Testis (tissue), 3 donors: ENCODE measurements around the gene TSC22D2. TPM values are rescaled to one million over a fixed set of nuclear protein-coding genes. Genes with fewer than 3 reads are reported as not detected.

ENCODE experiments used
- DNase-seq: peaks from one replicate; pipeline ENCODE4 v3.0.0-alpha.2; 2019
- H3K27ac ChIP-seq, 2 donors: fragments of 200-600 bp; sonication (generic); one replicate each; pipeline ENCODE4 v1.5.1; 2019
- H3K27me3 ChIP-seq: fragments of 200-600 bp; sonication (generic); one replicate; pipeline ENCODE4 v1.5.1; 2019
- H3K36me3 ChIP-seq: fragments of 200-600 bp; sonication (generic); one replicate; pipeline ENCODE4 v1.5.1; 2017; ENCODE audit warnings: low read depth; ENCODE audit errors: missing control alignments
- H3K4me1 ChIP-seq: fragments of 200-600 bp; sonication (generic); one replicate; pipeline ENCODE4 v1.5.1; 2019
- H3K4me3 ChIP-seq, 2 donors: fragments of 200-600 bp; sonication (generic); one replicate each; pipeline ENCODE4 v1.5.1; 2017 to 2019
- H3K9me3 ChIP-seq: fragments of 200-600 bp; sonication (generic); one replicate; pipeline ENCODE4 v1.5.1; 2017
- POLR2A ChIP-seq: fragments of 450-650 bp; IDR thresholded peaks from one replicate; pipeline ENCODE4 v1.6.1; 2017; ENCODE audit warnings: antibody characterized with exemption, mild to moderate bottlenecking, moderate library complexity
- WGBS, 2 donors: methylation state at CpG; one replicate each; pipeline ENCODE4 v1.1.5; 2018; 5-methylcytosine and 5-hydroxymethylcytosine counted together
- intact Hi-C: fragments of 100-400 bp; cut with DNase I; formaldehyde crosslinking; loops from one replicate; pipeline ENCODE4 v1.15.1; 2023; ENCODE audit warnings: low total_unique reads
- polyA plus RNA-seq: library from polyadenylated mRNA; stranded (reverse); fragments of 350-450 nt; fragmentation: Illumina TruSeq; extraction: RNeasy Lipid Tissue Mini Kit (QIAGEN cat#74804); gene quantifications from one replicate; pipeline ENCODE4 v1.2.3, GENCODE V29; 2014; ENCODE audit warnings: low read depth, low replicate concordance; ENCODE audit not compliant: insufficient read depth
- total RNA-seq, 2 donors: library from RNA; depleted of rRNA; stranded (reverse); fragments of >200 nt; gene quantifications; one replicate each; pipeline ENCODE4 v1.2.3, GENCODE V29; 2016
- TF ChIP-seq, protein P1 (sequence below), 3 experiments: fragments of 450-650 bp in 2 of 3; fragments of 200-600 bp in 1 of 3; sonication (generic) in 1 of 3; IDR thresholded peaks; one replicate each; pipeline ENCODE4 v1.5.1; 2016 to 2019; ENCODE audit warnings: antibody characterized with exemption in 3 of 3, mild to moderate bottlenecking in 2 of 3, moderate library complexity in 1 of 3

TSC22D2 gene
- total and polyA plus RNA-seq, 3 donors from 2014 or later: 37.7 to 47.0 (median 43.7) TPM

DNA sequence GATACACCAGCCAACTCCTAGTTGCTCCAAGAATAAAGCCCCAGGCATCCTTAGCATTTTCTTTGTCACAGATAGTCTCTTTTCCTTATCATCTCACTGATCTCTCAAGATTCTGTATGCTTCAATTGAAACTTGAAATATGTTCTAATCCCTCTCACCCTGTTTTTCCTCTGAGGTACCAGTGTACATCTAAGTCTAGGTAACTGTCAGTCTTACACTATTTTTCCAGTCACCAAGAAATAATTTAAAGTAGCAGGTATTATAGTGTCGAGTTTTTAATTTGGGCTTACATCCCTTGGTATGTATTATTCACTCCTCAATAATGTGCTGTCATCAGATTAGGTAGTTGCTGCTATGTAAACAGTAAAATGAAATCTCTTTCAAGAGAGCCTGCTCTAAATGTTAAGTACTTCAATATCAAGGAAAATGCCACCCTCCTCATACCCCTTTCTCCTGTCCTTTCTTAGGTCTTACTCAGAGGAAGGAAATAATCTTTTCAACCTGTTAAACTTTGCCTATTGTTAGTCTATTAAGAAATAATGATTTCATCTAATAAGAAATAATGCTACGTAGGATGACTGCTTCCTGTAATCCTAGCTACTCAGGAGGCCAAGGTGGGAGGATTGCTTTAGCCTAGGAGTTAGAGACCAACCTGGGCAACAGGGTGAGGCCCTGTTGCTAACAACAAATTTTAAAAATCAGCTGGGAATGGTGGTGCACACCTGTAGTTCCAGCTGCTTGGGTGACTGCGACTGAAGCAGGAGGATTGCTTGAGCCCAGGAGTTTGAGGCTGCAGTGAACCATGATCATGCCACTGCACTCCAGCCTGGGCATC is 39.8 kb downstream of the TSC22D2 start:
- TF ChIP-seq, protein P1, sequence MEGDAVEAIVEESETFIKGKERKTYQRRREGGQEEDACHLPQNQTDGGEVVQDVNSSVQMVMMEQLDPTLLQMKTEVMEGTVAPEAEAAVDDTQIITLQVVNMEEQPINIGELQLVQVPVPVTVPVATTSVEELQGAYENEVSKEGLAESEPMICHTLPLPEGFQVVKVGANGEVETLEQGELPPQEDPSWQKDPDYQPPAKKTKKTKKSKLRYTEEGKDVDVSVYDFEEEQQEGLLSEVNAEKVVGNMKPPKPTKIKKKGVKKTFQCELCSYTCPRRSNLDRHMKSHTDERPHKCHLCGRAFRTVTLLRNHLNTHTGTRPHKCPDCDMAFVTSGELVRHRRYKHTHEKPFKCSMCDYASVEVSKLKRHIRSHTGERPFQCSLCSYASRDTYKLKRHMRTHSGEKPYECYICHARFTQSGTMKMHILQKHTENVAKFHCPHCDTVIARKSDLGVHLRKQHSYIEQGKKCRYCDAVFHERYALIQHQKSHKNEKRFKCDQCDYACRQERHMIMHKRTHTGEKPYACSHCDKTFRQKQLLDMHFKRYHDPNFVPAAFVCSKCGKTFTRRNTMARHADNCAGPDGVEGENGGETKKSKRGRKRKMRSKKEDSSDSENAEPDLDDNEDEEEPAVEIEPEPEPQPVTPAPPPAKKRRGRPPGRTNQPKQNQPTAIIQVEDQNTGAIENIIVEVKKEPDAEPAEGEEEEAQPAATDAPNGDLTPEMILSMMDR (IDR thresholded peaks at IDR 0.05): no peak
- TF ChIP-seq POLR2A: no peak

DNA sequence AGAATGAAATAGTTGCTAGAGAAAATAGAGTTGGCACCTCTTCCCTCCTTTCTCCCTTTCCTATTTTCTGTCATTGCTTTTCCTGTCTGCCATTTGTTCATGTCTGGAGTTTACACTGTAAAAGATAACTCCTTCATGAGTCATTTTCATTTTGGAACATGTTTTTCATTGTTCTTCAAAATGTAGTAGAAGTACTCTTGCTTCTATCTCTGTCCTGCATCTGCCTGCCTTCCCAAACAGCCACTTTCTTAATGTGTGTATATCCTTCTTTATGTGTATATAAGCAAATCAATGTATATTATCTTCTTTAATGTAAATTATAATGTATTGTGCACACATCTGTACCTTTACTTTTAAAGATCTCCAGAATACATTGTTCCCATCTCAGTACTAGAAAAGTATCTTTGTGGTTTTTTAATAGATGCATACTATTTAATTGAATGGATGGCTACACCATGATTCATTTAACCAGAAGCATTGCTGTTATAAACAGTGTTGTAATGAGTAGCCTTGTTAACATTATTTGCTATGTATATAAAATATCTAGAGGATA is 41.1 kb downstream of the TSC22D2 start:
- no peak for DNase-seq
- Histone ChIP-seq H3K36me3 (no peaks in the 10 kb centered on the region), H3K27ac (no peak overlapping the region), H3K4me3 (no peak overlapping the region), H3K4me1 (no peaks in the 10 kb centered on the region), H3K27me3 (no peaks in the 10 kb centered on the region), H3K9me3 (no peaks in the 10 kb centered on the region)
- TF ChIP-seq, protein P1 (IDR thresholded peaks at IDR 0.05): no peak
- no peak for TF ChIP-seq POLR2A
- intact Hi-C loops: no loop called here

More for the DNA sequence above, 39.8 kb downstream of the TSC22D2 start:
- 88 to 89% methylated on average over 3 of the region's 3 CpGs for WGBS, 2 donors
- Histone ChIP-seq H3K4me3 (no peak overlapping the region), H3K9me3 (no peaks in the 10 kb centered on the region), H3K4me1 (no peaks in the 10 kb centered on the region), H3K36me3 (no peaks in the 10 kb centered on the region), H3K27ac (no peak overlapping the region), H3K27me3 (no peaks in the 10 kb centered on the region)
- no peak for DNase-seq
- intact Hi-C loops: no loop called here

DNA sequence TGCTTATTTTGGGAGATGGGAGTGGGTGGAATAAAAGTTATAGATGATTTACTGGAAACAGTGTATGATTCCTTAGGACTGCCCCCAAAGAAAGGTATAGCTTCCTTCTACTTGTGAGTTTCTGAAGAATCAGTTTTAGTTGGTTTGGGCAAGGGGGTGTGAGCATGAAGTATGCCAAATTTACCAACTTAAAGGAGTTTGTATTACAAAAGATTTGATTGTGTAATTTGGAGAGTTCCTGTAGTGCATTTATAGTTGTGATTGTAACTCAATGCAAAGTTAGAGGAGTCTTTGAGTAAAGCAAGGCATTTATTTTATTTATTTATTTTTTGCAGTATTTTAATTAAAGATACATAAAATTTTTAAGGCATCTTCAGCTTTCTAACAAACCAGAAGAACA is 42.8 kb downstream of the TSC22D2 start:
- H3K27ac ChIP-seq: no peak overlapping the region
- H3K9me3 ChIP-seq: no peaks in the 10 kb centered on the region
- H3K4me3 ChIP-seq: no peak overlapping the region
- H3K27me3 ChIP-seq: no peaks in the 10 kb centered on the region
- no peak for TF ChIP-seq POLR2A
- TF ChIP-seq, protein P1 (IDR thresholded peaks at IDR 0.05): no peak
- no peaks in the 10 kb centered on the region for H3K36me3 ChIP-seq
- H3K4me1 ChIP-seq: no peaks in the 10 kb centered on the region
- DNase-seq: no peak
- intact Hi-C loops: no loop called here

- Histone ChIP-seq H3K27me3 (no peaks in the 10 kb centered on the region), H3K27ac (no peak overlapping the region), H3K36me3 (no peaks in the 10 kb centered on the region), H3K4me1 (no peaks in the 10 kb centered on the region), H3K9me3 (no peaks in the 10 kb centered on the region), H3K4me3 (no peak overlapping the region)
- DNase-seq: no peak
- intact Hi-C loops: no loop called here
- no peak for TF ChIP-seq POLR2A
- TF ChIP-seq, protein P1 (IDR thresholded peaks at IDR 0.05): no peak
- 43 to 67% methylated on average over 1 of the region's 1 CpG for WGBS, 2 donors
These were observed 43.4 kb downstream of the TSC22D2 start for GRCh38 chr3:150451329-150452048.
